Germinal center (tissue), 1 donor: ENCODE measurements around the gene CAMK4.
"Not testable (repeated sequence)": the region's sequence is repeated elsewhere in the genome, so short reads cannot be mapped to it uniquely, and the experiment has no call there.

Source experiments
- DNase-seq: peaks from one replicate; pipeline ENCODE4 v3.0.0; 2012; ENCODE audit warnings: mixed read lengths, low spot score

CAMK4 gene

DNA sequence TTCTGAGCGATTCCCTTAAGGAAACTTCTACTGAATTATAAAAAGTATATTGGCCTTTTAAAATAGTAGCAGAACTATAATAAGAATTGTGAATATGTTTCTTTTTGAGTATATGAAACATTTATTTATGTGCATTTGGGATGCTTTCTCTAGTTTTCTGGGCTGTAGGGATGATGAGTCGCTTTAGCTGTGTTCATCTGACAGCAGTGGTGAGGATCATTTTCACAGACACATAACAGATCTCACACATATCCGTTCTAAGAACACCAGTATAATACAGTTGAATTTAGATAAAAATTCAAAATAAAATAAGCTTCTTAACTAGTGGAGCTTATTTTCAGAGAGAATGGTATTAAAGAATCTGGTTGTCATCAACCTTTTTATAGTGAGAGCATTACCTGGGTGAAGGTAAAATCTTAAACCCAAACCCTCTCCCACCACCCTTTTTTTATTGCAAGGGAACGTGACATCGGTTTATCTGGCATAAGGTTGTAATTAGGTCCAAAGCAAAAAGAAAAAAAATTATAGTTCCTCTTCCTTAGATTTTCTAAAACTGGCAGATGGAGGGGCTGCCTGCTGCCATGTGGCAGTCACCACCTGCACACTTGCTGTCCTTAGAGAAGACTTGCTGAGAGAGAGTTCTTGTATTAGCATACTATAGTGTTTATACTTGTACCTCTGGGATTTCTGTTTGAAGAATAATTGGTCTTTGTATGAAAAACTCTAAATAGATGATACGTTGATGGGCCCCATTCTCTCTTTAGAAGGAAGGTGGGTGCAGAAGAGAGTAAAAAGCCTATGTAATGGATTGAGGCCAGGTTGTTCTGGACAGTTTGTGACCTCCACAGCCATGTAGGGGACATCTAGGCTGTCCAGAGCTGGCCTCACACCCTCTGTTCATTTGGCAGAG, 86.8 kb downstream of the CAMK4 start:
- no peak for DNase-seq

DNA sequence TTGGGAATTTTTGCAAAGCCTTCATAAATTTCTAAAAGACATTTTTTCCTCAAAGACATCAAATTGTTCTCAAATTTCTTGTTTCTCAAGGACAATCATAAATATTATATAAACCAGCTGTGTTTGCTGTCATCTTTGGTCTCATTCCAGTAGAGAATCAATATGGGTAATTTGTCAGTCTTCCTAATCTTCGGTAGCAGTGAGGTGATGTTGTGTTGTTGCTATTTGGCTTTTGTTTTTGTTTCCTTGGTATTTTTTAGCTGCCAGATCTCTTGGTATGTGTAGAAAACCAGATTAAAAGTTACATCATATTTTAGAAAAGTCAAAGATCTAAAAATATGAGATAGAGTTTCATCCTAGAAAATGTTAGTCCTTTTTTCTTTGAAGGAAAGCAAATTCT, 87.5 kb downstream of the CAMK4 start:
- DNase-seq = no peak

DNA sequence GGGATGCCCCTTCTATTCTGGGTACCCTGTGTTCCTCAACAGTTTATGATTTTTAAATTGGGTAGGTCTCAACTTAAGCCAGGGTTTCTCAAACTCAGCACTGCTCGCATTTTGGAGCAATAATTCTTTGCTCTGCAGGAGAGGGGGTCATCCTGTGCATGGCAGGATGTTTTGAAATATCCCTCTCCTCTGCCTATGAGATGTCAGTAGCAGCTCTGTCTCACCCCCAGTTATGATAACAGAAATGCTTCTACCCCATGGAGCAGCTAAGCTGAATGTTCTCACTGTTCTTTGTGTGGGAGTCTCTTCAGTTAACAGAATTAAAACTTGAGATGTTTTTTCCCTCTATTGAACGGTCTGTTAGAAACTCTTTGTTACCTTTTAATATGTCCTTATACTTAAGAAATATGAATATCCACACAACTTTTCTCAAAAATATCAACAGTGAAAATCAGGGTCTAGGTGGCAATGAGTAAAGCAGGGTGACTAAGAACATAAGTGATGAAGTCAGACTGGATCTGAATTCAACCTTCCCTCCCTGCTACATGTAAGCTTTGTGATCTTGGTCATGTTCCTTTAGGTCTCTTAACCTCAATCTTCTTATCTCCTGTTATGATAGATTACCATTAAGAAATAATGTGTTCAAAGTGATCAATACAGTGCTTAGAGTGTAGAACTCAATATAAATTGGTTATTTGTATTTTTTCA, 89.0 kb downstream of the CAMK4 start:
- no peak for DNase-seq

DNA sequence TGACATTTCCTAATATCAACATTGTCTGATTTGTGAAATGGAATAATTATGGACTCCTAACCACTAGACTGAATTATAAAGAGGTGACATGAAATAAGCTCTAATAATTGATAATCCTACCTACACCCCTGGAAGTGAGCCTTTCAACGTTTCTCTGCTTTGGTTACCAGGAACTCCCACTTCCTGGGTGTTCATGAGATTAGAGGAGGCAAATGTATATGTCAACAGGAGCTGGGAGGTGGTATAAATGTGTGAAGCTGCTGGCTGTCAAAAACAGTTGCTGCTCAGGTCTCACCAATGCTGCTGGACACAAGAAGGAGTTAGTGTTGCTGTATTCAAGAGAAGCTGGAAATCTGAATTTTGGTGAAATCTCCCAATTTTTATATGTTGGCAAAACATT, 96.8 kb downstream of the CAMK4 start:
- no peak for DNase-seq

DNA sequence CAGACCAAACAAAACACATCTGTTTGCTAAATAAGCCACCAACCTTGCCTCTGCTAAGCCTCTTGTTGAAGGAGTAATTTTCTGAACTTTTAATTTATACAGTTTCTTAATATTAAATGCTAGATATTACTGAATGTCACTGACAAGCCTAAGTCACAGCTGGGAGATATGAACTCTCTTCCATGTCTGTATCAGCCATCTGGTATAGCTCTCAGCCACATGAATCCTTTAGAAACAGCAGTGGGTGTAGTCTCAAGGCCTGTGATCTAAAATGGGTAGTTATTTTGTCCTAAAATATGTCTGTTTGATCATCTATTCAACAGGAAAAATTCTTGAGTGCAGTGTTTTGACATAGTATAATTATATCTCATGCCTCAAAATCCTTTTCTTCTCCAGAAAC, 97.2 kb downstream of the CAMK4 start:
- no peak for DNase-seq

DNA sequence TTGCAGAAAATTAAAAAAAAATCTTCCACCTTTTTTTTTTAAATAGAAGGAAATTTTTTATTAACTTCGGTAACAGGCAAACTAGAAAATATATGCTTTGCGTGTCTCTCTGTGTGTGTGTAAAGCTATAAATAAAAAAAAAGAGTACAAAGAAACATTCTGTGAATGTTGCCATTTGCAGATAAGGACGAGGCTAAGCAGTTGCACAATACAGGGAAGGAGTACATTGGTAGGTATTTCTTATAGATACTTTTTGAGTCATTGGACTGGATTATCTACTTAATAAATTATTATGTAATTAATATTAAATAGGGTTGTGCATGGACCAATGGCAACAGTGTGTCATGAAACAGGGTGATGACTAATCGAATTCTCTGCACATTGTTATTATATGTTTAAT, 102.4 kb downstream of the CAMK4 start:
- no peak for DNase-seq

DNA sequence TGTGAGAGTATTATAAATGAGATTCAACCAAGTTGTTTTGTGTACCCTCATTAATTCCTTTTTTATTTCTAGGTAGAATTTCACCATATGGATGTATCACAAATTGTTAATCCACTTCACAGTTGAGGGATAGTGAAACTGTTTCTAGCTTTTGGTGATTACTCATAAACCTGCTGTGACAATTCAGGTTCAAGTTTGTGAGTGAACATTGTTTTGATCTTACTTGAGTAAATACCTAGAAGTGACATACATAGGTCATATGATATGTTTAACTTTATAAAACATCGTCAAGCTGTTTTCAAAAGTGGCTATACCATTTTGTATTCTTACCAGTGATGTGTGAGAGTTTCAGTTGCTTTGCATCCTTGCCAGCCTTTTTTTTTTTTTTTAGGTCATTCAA, 112.9 kb downstream of the CAMK4 start:
- DNase-seq = no peak

DNA sequence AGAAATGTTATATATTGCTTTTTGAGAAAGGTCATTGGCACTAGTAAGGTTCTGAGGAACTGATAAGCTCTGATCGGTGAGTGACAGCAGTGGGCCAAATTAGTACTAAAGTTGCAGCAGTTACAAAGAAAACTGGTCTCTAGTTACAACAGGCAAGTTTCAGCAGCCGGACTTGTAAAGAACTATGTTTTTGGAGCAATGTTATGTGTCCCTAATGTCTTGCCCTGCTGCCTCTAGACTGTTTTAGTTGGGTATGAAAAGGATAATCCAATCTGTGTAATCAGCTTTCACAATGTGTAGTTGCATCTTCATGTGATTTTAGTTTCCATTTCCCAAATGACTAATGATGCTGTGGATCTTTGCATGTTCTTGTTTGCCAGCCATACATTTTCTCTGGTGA, 113.5 kb downstream of the CAMK4 start:
- DNase-seq = no peak

DNA sequence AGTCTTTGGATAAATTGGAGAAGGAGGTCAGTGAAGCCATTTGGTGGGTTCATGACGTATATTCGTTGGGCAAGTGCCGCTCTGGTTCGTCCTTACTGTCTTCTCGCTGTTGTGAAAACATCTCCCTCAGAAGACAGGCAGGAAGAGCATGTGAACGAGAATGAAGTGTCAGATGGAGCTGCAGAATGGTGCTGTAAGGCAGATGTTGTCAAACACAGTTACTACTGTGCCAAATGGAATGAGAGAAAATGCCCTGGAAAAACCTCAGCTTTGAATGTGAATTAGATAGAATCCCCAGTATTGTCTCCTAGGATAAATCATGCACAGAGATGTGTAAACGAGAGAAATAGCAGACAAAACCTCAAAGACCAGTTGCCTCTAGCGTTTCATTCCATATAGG, 121.5 kb downstream of the CAMK4 start:
- DNase-seq = no peak

DNA sequence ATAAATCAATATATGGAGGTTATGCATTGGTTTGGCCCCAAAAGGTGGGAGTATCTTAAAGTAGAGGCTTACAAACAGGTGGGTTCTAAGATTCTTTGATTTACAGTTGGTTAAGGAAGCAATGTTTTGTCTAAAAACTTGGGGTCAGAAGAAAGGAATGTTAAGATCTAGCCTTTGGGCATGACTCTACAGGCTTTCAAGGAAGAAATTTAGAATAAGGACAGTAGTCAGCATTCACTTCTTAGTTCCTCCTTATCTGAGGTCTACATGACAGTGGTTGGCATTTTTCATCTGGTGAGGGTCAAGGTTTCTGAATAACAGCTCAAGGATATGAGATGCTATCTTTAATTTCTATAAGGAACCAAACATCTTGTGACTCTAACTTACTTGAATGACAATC, 122.8 kb downstream of the CAMK4 start:
- no peak for DNase-seq

DNA sequence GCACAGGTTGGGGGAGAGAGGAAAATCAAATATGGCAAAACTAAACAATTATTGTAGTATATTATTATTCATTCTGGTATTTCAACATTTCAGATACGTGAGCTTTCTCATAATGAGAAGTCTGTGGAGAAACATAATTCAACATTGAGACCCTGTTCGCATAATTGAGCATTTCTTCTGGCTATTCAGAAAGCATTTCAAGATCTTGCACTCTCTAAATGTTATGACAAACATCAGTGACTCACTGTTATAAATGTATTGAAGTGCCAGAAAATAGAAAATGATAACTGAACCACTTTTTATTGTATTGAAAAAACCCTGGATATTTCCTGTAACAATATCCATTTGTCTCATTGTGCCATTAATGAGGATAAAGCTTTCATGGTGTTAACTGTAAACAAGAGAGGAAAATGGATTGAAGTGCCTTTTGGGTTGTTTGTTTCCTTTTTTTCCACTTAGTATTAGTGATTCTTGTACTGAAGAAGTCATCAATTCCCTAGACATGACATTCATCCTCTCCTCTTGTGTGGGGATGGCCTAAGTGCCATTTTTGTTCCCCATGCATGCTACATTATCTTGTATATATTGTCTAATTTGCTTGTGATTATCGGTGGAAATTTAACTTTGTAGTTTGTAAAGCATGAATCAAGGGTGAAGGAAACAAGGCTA, 124.6 kb downstream of the CAMK4 start:
- no peak for DNase-seq

DNA sequence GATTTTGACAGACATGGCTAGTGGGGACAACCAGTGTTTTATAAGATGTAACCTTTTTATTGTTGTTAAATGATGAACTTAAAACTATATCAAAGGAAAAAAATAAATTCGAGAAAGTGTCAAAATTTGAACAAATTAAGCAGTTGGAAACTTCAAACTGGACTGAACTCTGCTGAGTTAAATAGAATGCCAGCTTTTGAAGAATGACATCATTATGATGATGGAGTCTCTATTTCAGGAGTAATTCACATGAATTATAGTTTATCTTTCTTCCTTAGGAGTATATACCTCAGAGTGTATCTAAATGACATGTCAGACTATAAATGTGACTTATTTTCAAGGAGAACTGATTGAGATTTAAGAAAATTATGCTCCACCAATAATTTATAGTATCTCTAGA, 125.2 kb downstream of the CAMK4 start:
- no peak for DNase-seq

DNA sequence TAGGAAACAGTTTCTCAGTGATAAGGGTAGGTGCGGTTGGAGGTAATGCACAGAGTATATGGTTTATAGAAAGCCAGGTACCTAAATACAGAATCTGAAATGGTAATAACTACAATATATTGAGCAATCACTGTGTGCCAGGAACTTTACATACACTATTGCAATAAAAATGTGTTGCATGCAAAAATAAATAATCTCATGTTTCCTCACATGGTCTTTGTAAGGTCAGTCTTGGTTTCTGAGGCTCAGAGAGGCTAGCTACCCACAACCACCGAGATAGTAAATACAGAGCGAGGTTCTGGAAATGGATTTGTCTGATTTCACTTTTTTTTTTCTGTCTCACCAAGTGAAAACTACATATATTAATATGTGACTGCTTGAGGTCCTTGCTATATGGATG, 128.9 kb downstream of the CAMK4 start:
- no peak for DNase-seq

DNA sequence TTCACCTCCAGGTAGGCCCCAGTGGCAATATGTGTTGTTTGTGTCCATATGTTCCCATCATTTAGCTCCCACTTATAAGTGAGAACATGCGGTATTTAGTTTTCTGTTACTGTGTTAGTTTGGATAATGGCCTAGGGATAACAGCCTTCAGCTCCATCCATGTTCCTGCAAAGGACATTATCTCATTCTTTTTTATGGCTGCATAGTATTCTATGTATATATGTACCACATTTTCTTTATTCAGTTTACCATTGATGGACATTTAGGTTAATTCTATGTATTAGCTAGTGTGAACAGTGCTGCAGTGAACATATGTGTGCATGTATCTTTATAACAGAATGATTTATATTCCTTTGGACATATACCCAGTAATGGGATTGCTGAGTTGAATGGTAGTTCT, 134.5 kb downstream of the CAMK4 start:
- DNase-seq = not testable (repeated sequence)

DNA sequence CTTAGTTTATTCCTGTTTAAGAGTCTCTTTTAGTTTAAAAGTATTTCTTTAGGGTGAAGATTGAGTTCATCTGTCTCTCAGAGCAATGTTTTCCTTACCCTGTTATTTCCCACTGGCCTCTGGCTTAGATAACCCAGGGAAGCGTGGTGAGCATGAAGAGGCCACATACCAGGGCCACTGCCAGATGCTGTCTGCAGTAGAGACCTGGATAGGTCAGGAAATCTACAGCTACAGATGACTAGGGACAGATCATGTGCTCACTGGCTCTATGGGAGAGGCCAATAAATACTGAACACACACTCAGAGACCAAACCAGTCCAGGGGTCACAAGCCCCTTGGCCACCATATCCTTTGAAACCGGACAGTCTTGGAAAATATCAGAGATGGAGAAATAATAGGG, 136.0 kb downstream of the CAMK4 start:
- no peak for DNase-seq

DNA sequence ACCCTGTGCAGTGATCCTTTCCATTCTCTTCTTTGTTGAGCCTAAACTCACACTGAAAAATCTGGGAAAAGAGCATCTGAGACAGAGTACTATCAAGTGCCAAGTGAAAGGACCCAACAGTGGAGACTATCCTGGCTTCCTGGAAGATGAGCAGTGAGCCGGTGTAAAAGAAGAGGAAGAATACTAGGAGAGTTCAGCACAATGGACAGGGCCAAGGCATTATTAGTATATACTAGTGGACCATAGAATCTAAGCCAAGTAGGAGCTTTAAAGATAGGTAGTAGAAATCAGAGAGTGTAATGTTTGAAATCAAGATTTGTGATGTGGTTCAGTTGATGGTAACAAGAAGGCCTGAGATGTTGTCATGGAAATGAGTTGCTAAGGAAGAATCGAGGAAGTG, 140.8 kb downstream of the CAMK4 start:
- no peak for DNase-seq

DNA sequence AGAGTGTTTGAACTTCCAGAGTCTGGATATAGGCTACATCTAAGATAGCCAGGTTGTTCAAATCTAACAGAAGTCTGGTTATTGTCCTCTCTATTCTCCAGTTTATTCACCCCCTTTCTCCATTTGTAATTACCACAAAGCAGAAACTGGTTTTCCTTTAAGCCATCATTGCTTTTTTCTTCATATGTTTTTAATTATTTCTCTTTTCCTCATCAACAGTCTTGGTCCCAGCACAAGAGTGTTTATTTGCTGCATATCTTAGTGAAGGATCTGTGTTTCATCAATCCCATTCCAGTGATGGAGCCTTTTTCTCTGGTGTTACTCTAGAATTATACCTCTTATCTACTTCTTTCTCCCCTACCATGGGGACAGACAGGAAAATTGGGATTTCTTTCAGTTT, 142.2 kb downstream of the CAMK4 start:
- DNase-seq = no peak

DNA sequence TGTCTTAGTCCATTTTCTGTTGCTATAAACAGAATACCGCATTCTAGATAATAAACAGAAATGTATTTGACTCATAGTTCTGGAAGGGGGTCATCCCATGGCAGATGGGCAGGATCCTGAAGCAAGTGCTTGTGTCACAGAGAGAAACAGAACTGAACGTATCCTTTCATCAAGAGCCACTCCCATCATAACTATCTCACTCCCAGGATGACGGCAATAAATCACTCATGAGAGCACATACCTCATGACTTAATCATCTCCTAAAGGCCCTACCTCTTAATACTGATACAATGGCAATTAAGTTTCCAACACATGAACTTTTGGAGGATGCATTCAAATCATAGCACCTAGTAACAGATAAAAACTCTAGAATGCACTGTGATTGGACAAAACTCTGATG, 142.9 kb downstream of the CAMK4 start:
- DNase-seq = no peak

DNA sequence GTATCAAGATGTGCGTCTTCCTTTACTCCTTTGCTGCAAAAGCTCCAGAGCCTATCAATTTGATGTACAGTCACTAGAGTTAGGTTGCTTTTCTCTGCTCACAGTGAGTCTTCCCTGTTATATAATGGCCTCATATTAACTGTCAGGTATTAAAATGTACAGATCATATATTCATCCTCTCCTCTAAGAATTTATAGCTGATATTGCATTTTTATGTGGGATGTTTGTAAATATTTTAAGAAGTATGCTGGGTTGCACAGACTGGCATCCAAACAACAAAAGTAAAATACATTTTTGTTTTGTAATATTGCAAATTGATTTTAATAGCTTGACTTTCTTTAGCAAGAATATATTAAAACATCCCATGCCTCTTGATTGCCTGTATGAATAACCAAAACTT, 148.6 kb downstream of the CAMK4 start:
- no peak for DNase-seq

DNA sequence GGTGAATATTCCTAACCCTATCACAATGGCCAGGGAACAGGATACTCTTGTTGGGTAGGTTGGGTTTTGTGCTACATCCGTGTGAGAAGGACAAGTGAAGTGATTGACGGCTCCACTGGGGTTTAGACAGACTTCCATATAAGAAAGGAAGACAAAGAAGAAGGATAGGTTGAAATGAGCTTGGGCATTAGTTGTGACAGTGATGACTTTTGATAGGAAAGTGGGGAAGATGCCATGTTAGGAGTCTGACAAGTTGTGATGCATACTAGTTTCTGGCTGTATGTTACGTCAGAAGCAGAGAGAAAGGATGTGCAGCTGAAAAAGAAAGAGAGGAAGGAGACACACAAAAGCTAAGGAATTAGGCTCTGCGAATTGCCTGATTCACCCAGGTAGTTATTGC, 150.2 kb downstream of the CAMK4 start:
- no peak for DNase-seq

DNA sequence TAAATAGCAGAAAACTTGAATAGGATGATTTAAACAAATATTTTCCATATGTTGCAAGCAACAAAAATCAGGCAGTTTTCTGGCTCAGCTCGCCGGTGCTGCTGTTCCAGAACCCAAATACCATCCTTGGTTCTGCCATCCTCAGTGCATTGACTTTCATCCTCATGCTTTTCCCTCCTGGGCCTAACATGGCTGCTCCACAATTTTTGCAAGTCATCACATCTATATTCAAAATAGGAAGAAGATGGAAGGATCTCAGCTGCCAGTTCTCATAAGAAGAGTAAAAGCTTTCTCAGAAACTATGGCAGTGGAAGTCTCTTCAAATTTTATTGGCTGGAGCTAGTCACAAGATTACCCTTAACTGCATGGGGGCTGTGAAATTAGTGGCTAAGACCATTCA, 151.5 kb downstream of the CAMK4 start:
- DNase-seq = no peak

DNA sequence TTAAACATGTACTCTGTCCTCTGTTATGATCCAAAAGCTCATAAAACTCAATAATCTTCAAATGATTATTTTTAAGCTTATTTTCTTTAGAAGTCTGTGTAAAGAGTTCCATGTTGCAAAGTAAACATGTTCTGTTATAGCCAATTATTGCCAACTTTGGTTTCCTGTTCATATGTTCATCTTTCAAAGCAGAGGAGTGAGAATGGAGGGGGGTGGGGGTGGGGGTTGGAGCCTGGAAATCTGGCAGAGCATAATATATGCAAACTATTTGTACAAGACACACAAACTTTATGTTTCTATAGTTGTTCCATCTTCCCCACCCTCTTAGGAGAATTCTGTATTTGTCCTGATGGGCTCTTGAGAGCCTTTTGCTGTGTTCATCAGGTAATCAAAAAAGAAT, 153.1 kb downstream of the CAMK4 start:
- no peak for DNase-seq

DNA sequence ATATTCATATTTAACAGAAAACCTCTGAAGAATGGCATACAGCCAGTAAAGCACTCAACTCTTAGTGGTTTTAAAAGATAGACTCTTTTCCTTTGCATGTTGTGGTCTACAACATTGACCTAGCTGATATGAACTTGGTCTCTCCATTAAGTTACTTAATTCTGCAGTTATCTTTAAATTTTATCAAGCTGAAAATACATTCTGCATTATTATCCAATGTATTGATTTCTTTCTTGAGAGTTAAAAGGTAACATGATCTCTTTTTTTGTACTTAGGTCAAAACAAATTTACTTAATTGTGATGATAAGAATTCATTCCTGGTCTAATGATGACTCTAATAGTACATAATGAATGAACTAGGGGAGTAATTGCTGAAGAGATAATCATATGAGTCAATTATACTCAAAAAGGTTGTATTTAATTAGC, 155.2 kb downstream of the CAMK4 start:
- DNase-seq = no peak
